Panc1 (cell line): ENCODE data around the gene NELL2. TPM values are rescaled to one million over a fixed set of nuclear protein-coding genes. Genes with fewer than 3 reads are reported as not detected.

Experiments
- ATAC-seq: fragments of 200-7000 bp; cut with Tn5 transposase; 2 replicates; pipeline ENCODE4 v1.9.1; 2020; ENCODE audit warnings: mild to moderate bottlenecking, moderate library complexity
- BruUV-seq: library from RNA; stranded (reverse); fragments of 400-500 nt; replicated peaks from 2 replicates; lab custom pipeline; 2021; lab: Mats Ljungman, UMichigan
- CTCF ChIA-PET: fragments of 300-600 bp; sonication (Branson Sonifier 250); formaldehyde crosslinking; loops from one replicate; lab custom pipeline; 2022; ENCODE audit warnings: antibody characterized with exemption; lab: Charles Lee
- POLR2A ChIA-PET: fragments of 300-600 bp; sonication (Branson Sonifier 250); formaldehyde crosslinking; loops from one replicate; lab custom pipeline; 2022; ENCODE audit warnings: antibody characterized with exemption; lab: Charles Lee
- DNase-seq: peaks from one replicate; pipeline ENCODE4 v3.0.0-alpha.2; 2010; ENCODE audit warnings: low read depth, low spot score
- H3K27ac ChIP-seq: 2 replicates; pipeline ENCODE4 v1.5.1; 2011; ENCODE audit warnings: mild to moderate bottlenecking, low read length, inconsistent platforms
- H3K27me3 ChIP-seq: fragments of 200-500 bp; sonication (Bioruptor generic); 2 replicates; pipeline ENCODE4 v1.6.0; 2014; ENCODE audit warnings: low read length, inconsistent platforms; ENCODE audit not compliant: control insufficient read depth, insufficient read depth
- H3K36me3 ChIP-seq: fragments of 200-500 bp; sonication (Bioruptor generic); 2 replicates; pipeline ENCODE4 v1.5.1; 2014; ENCODE audit warnings: inconsistent platforms, mild to moderate bottlenecking, low read length, moderate library complexity; ENCODE audit not compliant: control insufficient read depth, insufficient read depth
- H3K4me1 ChIP-seq: 2 replicates; pipeline ENCODE4 v1.5.1; 2011; ENCODE audit warnings: inconsistent platforms, mild to moderate bottlenecking, low read length, moderate library complexity; ENCODE audit not compliant: control insufficient read depth, insufficient read depth
- H3K4me3 ChIP-seq, 2 experiments: 2 replicates each; pipeline ENCODE4 v1.5.1; 2011 to 2012; ENCODE audit warnings: low read depth in 2 of 2, low read length in 2 of 2, mild to moderate bottlenecking in 2 of 2, inconsistent platforms in 1 of 2, moderate library complexity in 1 of 2
- H3K9me3 ChIP-seq: fragments of 200-500 bp; sonication (Bioruptor generic); 2 replicates; pipeline ENCODE4 v1.5.1; 2014; ENCODE audit warnings: low read depth, mild to moderate bottlenecking, inconsistent platforms, low read length, moderate library complexity; ENCODE audit not compliant: control insufficient read depth, insufficient read depth
- POLR2AphosphoS5 ChIP-seq: IDR thresholded peaks from 2 replicates; pipeline ENCODE4 v1.6.1; 2012; ENCODE audit warnings: mild to moderate bottlenecking, low read depth, low read length, moderate library complexity
- SIN3A ChIP-seq: IDR thresholded peaks from 2 replicates; pipeline ENCODE4 v1.6.1; 2012; ENCODE audit warnings: low read depth, mild to moderate bottlenecking, low read length, moderate library complexity, borderline replicate concordance; ENCODE audit not compliant: insufficient read depth
- TCF7L2 ChIP-seq: IDR thresholded peaks from 2 replicates; pipeline ENCODE4 v1.6.1; 2011; ENCODE audit warnings: mild to moderate bottlenecking, low read depth, low read length, inconsistent platforms
- in situ Hi-C: cut with HindIII; loops from 2 replicates; pipeline ENCODE4 v1.10.0; 2016; ENCODE audit warnings: low sequenced_read_pairs, low pct_unique_long_range_greater_than_20kb
- intact Hi-C: fragments of 100-400 bp; cut with micrococcal nuclease; formaldehyde crosslinking; loops from one replicate; pipeline ENCODE4 v1.10.0; 2022; ENCODE audit not compliant: unreplicated experiment
- total RNA-seq: library from RNA; stranded (reverse); gene quantifications from one replicate; pipeline ENCODE4 v1.2.1, GENCODE V29; 2021; ENCODE audit not compliant: unreplicated experiment
- TF ChIP-seq, protein P1 (sequence below), 2 experiments: IDR thresholded peaks; 2 replicates each; pipeline ENCODE4 v1.6.1; 2011 to 2012; ENCODE audit warnings: low read depth in 2 of 2, control low read depth in 1 of 2, low read length in 1 of 2, mild to moderate bottlenecking in 1 of 2, moderate library complexity in 1 of 2; ENCODE audit not compliant: insufficient read depth in 1 of 2
- TF ChIP-seq, protein P2 (sequence below): fragments of 450-650 bp; IDR thresholded peaks from 2 replicates; pipeline ENCODE4 v1.5.1; 2017; ENCODE audit warnings: mild to moderate bottlenecking

Gene NELL2
- total RNA-seq, 1 experiment from 2014 or later, result 0.28 TPM

DNA sequence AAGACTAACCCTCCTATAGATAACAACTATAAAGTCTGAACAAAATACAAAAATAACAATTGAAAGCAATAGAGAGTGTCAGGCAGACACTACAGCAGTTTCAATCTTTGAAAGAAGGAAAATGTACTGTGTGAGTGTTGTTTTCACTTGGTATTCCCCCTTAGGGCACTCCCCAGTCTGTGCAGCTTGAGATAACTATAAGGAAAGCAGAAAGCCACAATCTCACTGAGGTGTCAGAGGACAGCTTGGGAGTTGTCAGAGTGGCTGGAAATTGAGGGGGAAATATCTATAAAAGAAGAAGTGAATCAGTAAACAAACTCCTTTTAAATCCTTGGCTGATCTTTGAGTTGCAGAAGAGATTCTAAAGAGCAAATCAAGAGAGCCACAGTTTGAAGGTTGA, 364.8 kb downstream of the NELL2 start:
- Histone ChIP-seq H3K4me1 (no peaks in the 10 kb centered on the region), H3K27ac (no peak overlapping the region), H3K36me3 (no peaks in the 10 kb centered on the region), H3K9me3 (no peaks in the 10 kb centered on the region), H3K27me3 (no peaks in the 10 kb centered on the region), H3K4me3 (no peak overlapping the region)
- in situ Hi-C loops (no loop called here), intact Hi-C loops (no loop called here)
- TF ChIP-seq, protein P1, sequence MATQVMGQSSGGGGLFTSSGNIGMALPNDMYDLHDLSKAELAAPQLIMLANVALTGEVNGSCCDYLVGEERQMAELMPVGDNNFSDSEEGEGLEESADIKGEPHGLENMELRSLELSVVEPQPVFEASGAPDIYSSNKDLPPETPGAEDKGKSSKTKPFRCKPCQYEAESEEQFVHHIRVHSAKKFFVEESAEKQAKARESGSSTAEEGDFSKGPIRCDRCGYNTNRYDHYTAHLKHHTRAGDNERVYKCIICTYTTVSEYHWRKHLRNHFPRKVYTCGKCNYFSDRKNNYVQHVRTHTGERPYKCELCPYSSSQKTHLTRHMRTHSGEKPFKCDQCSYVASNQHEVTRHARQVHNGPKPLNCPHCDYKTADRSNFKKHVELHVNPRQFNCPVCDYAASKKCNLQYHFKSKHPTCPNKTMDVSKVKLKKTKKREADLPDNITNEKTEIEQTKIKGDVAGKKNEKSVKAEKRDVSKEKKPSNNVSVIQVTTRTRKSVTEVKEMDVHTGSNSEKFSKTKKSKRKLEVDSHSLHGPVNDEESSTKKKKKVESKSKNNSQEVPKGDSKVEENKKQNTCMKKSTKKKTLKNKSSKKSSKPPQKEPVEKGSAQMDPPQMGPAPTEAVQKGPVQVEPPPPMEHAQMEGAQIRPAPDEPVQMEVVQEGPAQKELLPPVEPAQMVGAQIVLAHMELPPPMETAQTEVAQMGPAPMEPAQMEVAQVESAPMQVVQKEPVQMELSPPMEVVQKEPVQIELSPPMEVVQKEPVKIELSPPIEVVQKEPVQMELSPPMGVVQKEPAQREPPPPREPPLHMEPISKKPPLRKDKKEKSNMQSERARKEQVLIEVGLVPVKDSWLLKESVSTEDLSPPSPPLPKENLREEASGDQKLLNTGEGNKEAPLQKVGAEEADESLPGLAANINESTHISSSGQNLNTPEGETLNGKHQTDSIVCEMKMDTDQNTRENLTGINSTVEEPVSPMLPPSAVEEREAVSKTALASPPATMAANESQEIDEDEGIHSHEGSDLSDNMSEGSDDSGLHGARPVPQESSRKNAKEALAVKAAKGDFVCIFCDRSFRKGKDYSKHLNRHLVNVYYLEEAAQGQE (IDR thresholded peaks at IDR 0.05; ENCODE audit: insufficient read depth in 1 of 2, low read depth in 2 of 2, low read length in 1 of 2), result no peak
- no peak for TF ChIP-seq TCF7L2
- no peak for TF ChIP-seq POLR2AphosphoS5
- TF ChIP-seq, protein P2, sequence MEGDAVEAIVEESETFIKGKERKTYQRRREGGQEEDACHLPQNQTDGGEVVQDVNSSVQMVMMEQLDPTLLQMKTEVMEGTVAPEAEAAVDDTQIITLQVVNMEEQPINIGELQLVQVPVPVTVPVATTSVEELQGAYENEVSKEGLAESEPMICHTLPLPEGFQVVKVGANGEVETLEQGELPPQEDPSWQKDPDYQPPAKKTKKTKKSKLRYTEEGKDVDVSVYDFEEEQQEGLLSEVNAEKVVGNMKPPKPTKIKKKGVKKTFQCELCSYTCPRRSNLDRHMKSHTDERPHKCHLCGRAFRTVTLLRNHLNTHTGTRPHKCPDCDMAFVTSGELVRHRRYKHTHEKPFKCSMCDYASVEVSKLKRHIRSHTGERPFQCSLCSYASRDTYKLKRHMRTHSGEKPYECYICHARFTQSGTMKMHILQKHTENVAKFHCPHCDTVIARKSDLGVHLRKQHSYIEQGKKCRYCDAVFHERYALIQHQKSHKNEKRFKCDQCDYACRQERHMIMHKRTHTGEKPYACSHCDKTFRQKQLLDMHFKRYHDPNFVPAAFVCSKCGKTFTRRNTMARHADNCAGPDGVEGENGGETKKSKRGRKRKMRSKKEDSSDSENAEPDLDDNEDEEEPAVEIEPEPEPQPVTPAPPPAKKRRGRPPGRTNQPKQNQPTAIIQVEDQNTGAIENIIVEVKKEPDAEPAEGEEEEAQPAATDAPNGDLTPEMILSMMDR, result no peak
- TF ChIP-seq SIN3A, result no peak
- no TSS peak for BruUV-seq
- ATAC-seq (no peak), DNase-seq (no peak)
- POLR2A ChIA-PET, result no interaction called here
- CTCF ChIA-PET, result no interaction called here

DNA sequence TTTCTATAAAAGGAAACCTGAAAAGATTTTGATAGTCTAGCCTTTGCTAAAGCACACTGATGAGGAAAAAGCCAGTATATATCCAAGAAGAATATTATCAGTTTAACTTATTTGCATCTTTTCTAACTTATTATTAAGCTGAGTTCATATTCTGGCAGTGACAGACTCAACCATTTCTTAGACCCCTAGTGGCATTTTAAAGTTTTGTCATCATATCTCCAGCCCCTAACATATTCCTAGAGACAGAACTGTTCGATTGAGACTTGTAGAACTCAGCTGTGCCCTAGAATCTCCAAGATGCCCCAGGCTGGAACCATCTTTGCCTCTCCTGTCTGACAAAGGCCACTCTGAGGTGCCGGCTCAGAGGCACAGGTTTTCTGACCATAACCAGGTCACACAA, 365.6 kb downstream of the NELL2 start:
- Histone ChIP-seq H3K27ac (no peak overlapping the region), H3K9me3 (no peaks in the 10 kb centered on the region), H3K4me1 (no peaks in the 10 kb centered on the region), H3K27me3 (no peaks in the 10 kb centered on the region), H3K4me3 (no peak overlapping the region), H3K36me3 (no peaks in the 10 kb centered on the region)
- intact Hi-C loops, result no loop called here
- ChIA-PET POLR2A (no interaction called here), CTCF (no interaction called here)
- DNase-seq (no peak), ATAC-seq (no peak)
- in situ Hi-C loops, result no loop called here
- TF ChIP-seq POLR2AphosphoS5 (no peak), SIN3A (no peak), TCF7L2 (no peak)
- TF ChIP-seq, protein P1 (IDR thresholded peaks at IDR 0.05; ENCODE audit: insufficient read depth in 1 of 2, low read depth in 2 of 2, low read length in 1 of 2), result no peak
- TF ChIP-seq, protein P2, result no peak
- BruUV-seq, result no TSS peak
